Left ventricle myocardium inferior (tissue), 1 donor: ENCODE measurements around the gene RPRD1A. TPM values are rescaled to one million over a fixed set of nuclear protein-coding genes. Genes with fewer than 3 reads are reported as not detected.

Source experiments
- DNase-seq: peaks from one replicate; pipeline ENCODE4 v3.0.0-alpha.2; 2020
- H3K27ac ChIP-seq: fragments of 200-600 bp; replicated peaks from 2 replicates; pipeline ENCODE4 v1.8.0; 2021
- H3K27me3 ChIP-seq: fragments of 200-600 bp; 2 replicates; pipeline ENCODE4 v1.8.0; 2021; ENCODE audit warnings: low read depth
- H3K36me3 ChIP-seq: fragments of 200-600 bp; 2 replicates; pipeline ENCODE4 v1.8.0; 2021
- H3K4me1 ChIP-seq: fragments of 200-600 bp; 2 replicates; pipeline ENCODE4 v1.8.0; 2021
- H3K4me3 ChIP-seq: fragments of 200-600 bp; 2 replicates; pipeline ENCODE4 v1.8.0; 2021; ENCODE audit warnings: mild to moderate bottlenecking, moderate library complexity
- H3K9me3 ChIP-seq: fragments of 200-600 bp; replicated peaks from 2 replicates; pipeline ENCODE4 v1.8.0; 2021
- intact Hi-C: fragments of 100-400 bp; cut with micrococcal nuclease; formaldehyde crosslinking; loops from one replicate; pipeline ENCODE4 v1.11.0; 2022
- total RNA-seq: library from RNA; stranded (reverse); fragmentation: NEBNext Ultra II Directional; extraction: Animal tissue kit (Norgen Biotek cat#: 25700); gene quantifications from one replicate; pipeline ENCODE4 v1.2.1, GENCODE V29; 2021
- TF ChIP-seq, protein P1 (sequence below): fragments of 200-600 bp; IDR thresholded peaks from 2 replicates; pipeline ENCODE4 v1.8.0; 2021; ENCODE audit warnings: antibody characterized with exemption, mild to moderate bottlenecking, borderline replicate concordance
- donor health status: DM: no; HTN: yes; CAD: no; lungs with severe emphysema.

Gene RPRD1A
- total RNA-seq, 1 donor from 2014 or later, result 53.4 TPM

DNA sequence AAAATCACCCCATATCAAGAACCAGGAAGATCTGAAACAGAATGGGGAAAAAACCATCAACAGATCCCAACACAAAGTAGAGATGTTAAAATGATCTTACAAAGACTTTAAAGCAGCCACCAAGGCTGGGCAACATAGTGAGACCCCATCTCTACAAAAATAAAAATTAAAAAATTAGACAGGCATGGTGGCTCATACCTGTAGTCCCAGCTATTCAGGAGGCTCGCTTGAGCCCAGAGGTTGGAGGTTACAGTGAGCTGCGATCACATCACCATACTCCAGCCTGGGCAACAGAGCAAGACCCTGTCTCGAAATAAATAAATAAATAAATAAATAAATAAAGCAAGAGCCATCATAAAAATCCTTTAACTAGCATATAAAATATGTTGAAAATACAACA is 20.5 kb downstream of the RPRD1A start:
- Histone ChIP-seq H3K27me3 (no peaks in the 10 kb centered on the region), H3K9me3 (peaks cover 30% of the 10 kb centered on the region), H3K36me3 (no peaks in the 10 kb centered on the region), H3K4me3 (no peak overlapping the region), H3K27ac (no peak overlapping the region), H3K4me1 (peaks cover 18% of the 10 kb centered on the region)
- TF ChIP-seq, protein P1, sequence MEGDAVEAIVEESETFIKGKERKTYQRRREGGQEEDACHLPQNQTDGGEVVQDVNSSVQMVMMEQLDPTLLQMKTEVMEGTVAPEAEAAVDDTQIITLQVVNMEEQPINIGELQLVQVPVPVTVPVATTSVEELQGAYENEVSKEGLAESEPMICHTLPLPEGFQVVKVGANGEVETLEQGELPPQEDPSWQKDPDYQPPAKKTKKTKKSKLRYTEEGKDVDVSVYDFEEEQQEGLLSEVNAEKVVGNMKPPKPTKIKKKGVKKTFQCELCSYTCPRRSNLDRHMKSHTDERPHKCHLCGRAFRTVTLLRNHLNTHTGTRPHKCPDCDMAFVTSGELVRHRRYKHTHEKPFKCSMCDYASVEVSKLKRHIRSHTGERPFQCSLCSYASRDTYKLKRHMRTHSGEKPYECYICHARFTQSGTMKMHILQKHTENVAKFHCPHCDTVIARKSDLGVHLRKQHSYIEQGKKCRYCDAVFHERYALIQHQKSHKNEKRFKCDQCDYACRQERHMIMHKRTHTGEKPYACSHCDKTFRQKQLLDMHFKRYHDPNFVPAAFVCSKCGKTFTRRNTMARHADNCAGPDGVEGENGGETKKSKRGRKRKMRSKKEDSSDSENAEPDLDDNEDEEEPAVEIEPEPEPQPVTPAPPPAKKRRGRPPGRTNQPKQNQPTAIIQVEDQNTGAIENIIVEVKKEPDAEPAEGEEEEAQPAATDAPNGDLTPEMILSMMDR, result no peak
- intact Hi-C loops, result no loop called here
- DNase-seq, result no peak

DNA sequence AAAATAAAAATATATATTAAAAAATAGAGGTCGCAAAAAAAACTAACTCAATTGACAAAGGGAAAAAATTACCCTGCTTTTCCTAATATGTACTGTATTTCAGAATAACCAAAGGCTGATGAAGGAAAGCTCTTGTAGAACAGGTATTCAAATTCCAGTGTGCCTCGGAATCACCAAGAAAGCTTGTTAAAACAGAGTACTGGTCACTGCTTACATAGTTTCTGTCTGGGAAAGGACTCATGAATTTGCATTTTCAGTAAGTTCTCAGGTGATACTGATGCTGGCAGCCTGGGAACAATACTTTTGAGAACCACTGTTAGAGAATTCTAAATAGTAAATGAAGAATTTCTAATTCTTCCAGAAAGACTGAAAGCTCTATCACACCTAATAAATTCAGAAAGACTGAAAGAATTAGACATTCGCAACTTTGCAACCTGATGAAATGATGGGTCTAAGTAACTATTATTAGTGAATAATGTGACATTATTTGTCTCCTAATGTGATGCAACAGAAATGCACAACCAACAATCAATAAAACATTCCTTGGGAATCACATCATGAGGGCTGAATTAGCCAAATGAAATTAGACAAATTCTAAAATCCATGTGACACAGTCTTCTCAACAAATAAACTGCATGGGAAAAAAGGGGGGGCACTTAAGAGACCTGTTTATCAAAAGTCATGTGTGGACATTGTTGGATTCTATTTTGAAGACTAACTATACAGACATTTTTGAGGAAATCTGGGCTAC is 21.9 kb downstream of the RPRD1A start:
- Histone ChIP-seq H3K4me1 (peaks cover 32% of the 10 kb centered on the region), H3K4me3 (no peak overlapping the region), H3K27ac (no peak overlapping the region), H3K9me3 (peaks cover 21% of the 10 kb centered on the region), H3K27me3 (no peaks in the 10 kb centered on the region), H3K36me3 (no peaks in the 10 kb centered on the region)
- TF ChIP-seq, protein P1, result no peak
- no peak for DNase-seq
- intact Hi-C loops, result no loop called here

DNA sequence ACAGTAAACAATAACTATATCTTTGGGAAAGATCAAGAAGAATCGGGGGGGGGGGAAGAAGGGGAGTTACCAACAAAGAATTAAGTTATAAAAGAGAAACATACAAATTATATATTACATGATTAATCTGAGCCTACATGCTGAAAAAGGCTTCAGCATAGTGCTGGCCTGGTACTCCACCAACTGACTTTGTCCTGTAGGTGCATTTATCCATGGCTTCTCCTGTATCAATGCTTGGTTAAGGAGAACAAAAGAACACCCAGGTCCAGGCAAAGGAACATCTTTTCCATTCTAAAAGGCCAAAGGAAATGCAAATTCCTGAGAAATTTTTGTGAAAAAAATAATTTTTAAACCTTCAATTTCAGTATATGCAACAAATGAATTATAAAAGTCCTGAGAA is 24.2 kb downstream of the RPRD1A start:
- peaks cover 32% of the 10 kb centered on the region for H3K4me1 ChIP-seq
- TF ChIP-seq, protein P1, result no peak
- H3K9me3 ChIP-seq, result peaks cover 17% of the 10 kb centered on the region

DNA sequence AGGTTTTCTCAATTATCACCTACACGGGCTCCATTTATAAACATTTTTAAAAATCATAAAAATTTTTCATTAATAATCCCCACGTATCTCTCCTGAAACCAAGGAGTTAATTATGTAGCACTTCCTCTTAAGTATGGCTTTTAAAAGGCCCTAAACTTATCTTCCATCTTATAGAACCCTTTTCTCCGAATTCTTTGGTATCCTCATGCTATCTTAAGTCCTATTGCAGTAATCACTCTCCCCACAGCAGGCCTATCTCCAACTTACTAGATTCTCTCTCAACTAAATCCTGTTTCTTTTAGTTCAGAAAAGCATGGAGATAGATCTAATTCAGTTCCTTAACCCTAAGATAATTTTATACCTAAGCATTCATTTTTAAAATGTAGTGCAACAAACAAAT is 26.2 kb downstream of the RPRD1A start:
- Histone ChIP-seq H3K36me3 (peaks cover 8% of the 10 kb centered on the region), H3K4me1 (peaks cover 30% of the 10 kb centered on the region), H3K27me3 (no peaks in the 10 kb centered on the region), H3K27ac (no peak overlapping the region), H3K4me3 (no peak overlapping the region), H3K9me3 (peaks cover 8% of the 10 kb centered on the region)
- TF ChIP-seq, protein P1, result no peak
- DNase-seq, result no peak
- intact Hi-C loops, result no loop called here

More for the DNA sequence above, 24.2 kb downstream of the RPRD1A start:
- Histone ChIP-seq H3K27me3 (no peaks in the 10 kb centered on the region), H3K4me3 (no peak overlapping the region), H3K27ac (no peak overlapping the region), H3K36me3 (peaks cover 3% of the 10 kb centered on the region)
- no peak for DNase-seq
- intact Hi-C loops, result no loop called here

- Histone ChIP-seq H3K27me3 (no peaks in the 10 kb centered on the region), H3K4me3 (no peak overlapping the region), H3K9me3 (peaks cover 8% of the 10 kb centered on the region), H3K4me1 (peaks cover 44% of the 10 kb centered on the region), H3K36me3 (peaks cover 8% of the 10 kb centered on the region), H3K27ac (no peak overlapping the region)
- DNase-seq, result no peak
- intact Hi-C loops, result no loop called here
- TF ChIP-seq, protein P1, result no peak
Observed at GRCh38 chr18:36038102-36038663, 29.2 kb downstream of the RPRD1A start.
